HepG2 (cell line): ENCODE data around the gene XIAP. TPM values are rescaled to one million over a fixed set of nuclear protein-coding genes. Genes with fewer than 3 reads are reported as not detected.

Experiments used
- ARNT2 ChIP-seq: sonication (generic); formaldehyde crosslinking; IDR thresholded peaks from 2 replicates; pipeline ENCODE4 v1.8.0; 2022; ENCODE audit warnings: mild to moderate bottlenecking, low read depth, missing genetic modification reagents, moderate library complexity
- CBX1 ChIP-seq: IDR thresholded peaks from one replicate; pipeline ENCODE4 v1.6.1; 2016; ENCODE audit warnings: antibody characterized with exemption, low read depth
- FOXK2 ChIP-seq: fragments of 450-650 bp; IDR thresholded peaks from 2 replicates; pipeline ENCODE4 v1.6.1; 2016
- GFI1 ChIP-seq: sonication (generic); formaldehyde crosslinking; IDR thresholded peaks from 2 replicates; pipeline ENCODE4 v1.5.0; 2020; ENCODE audit warnings: missing genetic modification reagents, mild to moderate bottlenecking, borderline replicate concordance
- HIVEP1 ChIP-seq: sonication (generic); formaldehyde crosslinking; IDR thresholded peaks from 2 replicates; pipeline ENCODE4 v1.4.0; 2020; ENCODE audit warnings: mild to moderate bottlenecking, missing genetic modification reagents
- KAT7 ChIP-seq: IDR thresholded peaks from 2 replicates; pipeline ENCODE4 v1.6.1; 2018; ENCODE audit warnings: borderline replicate concordance, missing compliant biosample characterization
- MAFK ChIP-seq, 2 experiments: IDR thresholded peaks in 1 of 2; conservative IDR thresholded peaks in 1 of 2; 2 replicates each; pipeline ENCODE4 v1.6.1; 2011; ENCODE audit warnings: improper control_type of control experiment in 2 of 2, low read length in 2 of 2
- MTA1 ChIP-seq: sonication (generic); formaldehyde crosslinking; IDR thresholded peaks from 2 replicates; pipeline ENCODE4 v1.4.0; 2020; ENCODE audit warnings: missing genetic modification reagents, mild to moderate bottlenecking, borderline replicate concordance
- NAIF1 ChIP-seq: sonication (generic); formaldehyde crosslinking; IDR thresholded peaks from 2 replicates; pipeline ENCODE4 v1.5.0; 2020; ENCODE audit warnings: mild to moderate bottlenecking, missing genetic modification reagents, borderline replicate concordance
- NCOA2 ChIP-seq: sonication (generic); formaldehyde crosslinking; IDR thresholded peaks from 2 replicates; pipeline ENCODE4 v1.8.0; 2022; ENCODE audit warnings: inconsistent platforms
- NKX3-1 ChIP-seq: sonication (generic); formaldehyde crosslinking; IDR thresholded peaks from 2 replicates; pipeline ENCODE4 v1.5.0; 2020; ENCODE audit warnings: missing genetic modification reagents
- RCOR2 ChIP-seq: IDR thresholded peaks from 2 replicates; pipeline ENCODE4 v1.6.1; 2016; ENCODE audit warnings: missing biosample characterization, missing genetic modification reagents
- SAP130 ChIP-seq: IDR thresholded peaks from 2 replicates; pipeline ENCODE4 v1.6.1; 2016; ENCODE audit warnings: low read depth
- TAF15 ChIP-seq: fragments of 200-400 bp; formaldehyde crosslinking; IDR thresholded peaks from one replicate; pipeline ENCODE4 v1.6.1; 2018; ENCODE audit warnings: mild to moderate bottlenecking, low read depth, low read length; ENCODE audit not compliant: poor library complexity, severe bottlenecking
- TCF12 ChIP-seq, 2 experiments: fragments of 450-650 bp in 1 of 2; sonication (generic) in 1 of 2; formaldehyde crosslinking in 1 of 2; IDR thresholded peaks; 2 replicates each; pipeline versions ENCODE4 v1.6.1 to v1.8.0; 2017 to 2022; ENCODE audit warnings: antibody characterized with exemption in 1 of 2, mild to moderate bottlenecking in 1 of 2, missing genetic modification reagents in 1 of 2, moderate library complexity in 1 of 2
- TEAD3 ChIP-seq: optimal IDR thresholded peaks from 2 replicates; pipeline ENCODE3; 2016; ENCODE audit warnings: borderline replicate concordance
- ZBTB4 ChIP-seq: sonication (generic); formaldehyde crosslinking; IDR thresholded peaks from 2 replicates; pipeline ENCODE4 v1.4.0; 2020; ENCODE audit warnings: missing genetic modification reagents, mild to moderate bottlenecking, borderline replicate concordance
- ZFP36 ChIP-seq: fragments of 150-350 bp; IDR thresholded peaks from 2 replicates; pipeline ENCODE4 v1.6.1; 2018; ENCODE audit warnings: borderline replicate concordance, low read length, low read depth; ENCODE audit not compliant: partially characterized antibody
- ZMYM4 ChIP-seq: sonication (generic); formaldehyde crosslinking; IDR thresholded peaks from 2 replicates; pipeline ENCODE4 v1.8.1; 2023; ENCODE audit warnings: mild to moderate bottlenecking, missing genetic modification reagents
- ZNF263 ChIP-seq: sonication (generic); formaldehyde crosslinking; IDR thresholded peaks from 2 replicates; pipeline ENCODE4 v1.4.0; 2020; ENCODE audit warnings: missing genetic modification reagents
- ZNF276 ChIP-seq: sonication (generic); formaldehyde crosslinking; IDR thresholded peaks from 2 replicates; pipeline ENCODE4 v1.4.0; 2020; ENCODE audit warnings: mild to moderate bottlenecking, low read depth, missing genetic modification reagents
- ZNF3 ChIP-seq: IDR thresholded peaks from 2 replicates; pipeline ENCODE4 v1.7.0; 2017; ENCODE audit warnings: inconsistent platforms
- ZNF329 ChIP-seq: sonication (generic); formaldehyde crosslinking; IDR thresholded peaks from 2 replicates; pipeline ENCODE4 v1.9.0; 2021; ENCODE audit warnings: low read depth, mild to moderate bottlenecking, missing genetic modification reagents
- ZNF460 ChIP-seq: sonication (generic); formaldehyde crosslinking; IDR thresholded peaks from 2 replicates; pipeline ENCODE4 v1.5.1; 2020; ENCODE audit warnings: missing genetic modification reagents, mild to moderate bottlenecking, borderline replicate concordance
- ZNF749 ChIP-seq: sonication (generic); formaldehyde crosslinking; IDR thresholded peaks from 2 replicates; pipeline ENCODE4 v1.8.0; 2022; ENCODE audit warnings: mild to moderate bottlenecking, missing genetic modification reagents, moderate library complexity, borderline replicate concordance
- ZSCAN21 ChIP-seq: sonication (generic); formaldehyde crosslinking; IDR thresholded peaks from 2 replicates; pipeline ENCODE4 v1.8.0; 2022; ENCODE audit warnings: mild to moderate bottlenecking, missing genetic modification reagents, moderate library complexity, borderline replicate concordance
- polyA plus RNA-seq, 8 experiments: library from polyadenylated mRNA; depleted of rRNA in 3 of 8; stranded (reverse) in 7 of 8; unstranded in 1 of 8; fragments of >200 nt; fragmentation: Illumina TruSeq in 4 of 8; extraction: Trizol in 4 of 8; gene quantifications; 2 replicates each; pipeline versions ENCODE4 v1.2.1 to v1.2.3, GENCODE V29; 2011 to 2016; ENCODE audit warnings: low read depth in 4 of 8, missing spikeins in 1 of 8, mixed read lengths in 1 of 8; ENCODE audit not compliant: insufficient read depth in 1 of 8
- total RNA-seq, 5 experiments: library from RNA; depleted of rRNA; stranded (reverse); fragments of >200 nt; fragmentation: Illumina TruSeq; extraction: Trizol; gene quantifications; 2 replicates each; pipeline ENCODE4 v1.2.3, GENCODE V29; 2016; ENCODE audit warnings: low read depth in 1 of 5

XIAP gene
- total and polyA plus RNA-seq, 2 of the 13 experiments (the other 11 are each of a cell fraction or from before 2014, with no cell fraction given) = 12.9 to 29.5 TPM

- TF ChIP-seq MAFK (conservative IDR thresholded peaks at IDR 0.05 in 1 of 2, IDR thresholded peaks at IDR 0.05 in 1 of 2; ENCODE audit: low read length in 2 of 2) = peak; percentile 14 to 41; a peak in 2 of 4 replicates
- no peak for TF ChIP-seq ZNF276
- TF ChIP-seq TAF15 = no peak
- TF ChIP-seq MTA1 = no peak
- no peak for TF ChIP-seq ZSCAN21 (CRISPR knock-in tag)
- no peak for TF ChIP-seq ZNF263 (CRISPR knock-in tag)
- no peak for TF ChIP-seq ZFP36
- TF ChIP-seq TEAD3 = no peak
- no peak for TF ChIP-seq ZNF460 (CRISPR knock-in tag)
- TF ChIP-seq SAP130 (CRISPR knock-in tag) = peak; percentile 77
- TF ChIP-seq ZBTB4 (CRISPR knock-in tag) = no peak
- TF ChIP-seq NKX3-1 = no peak
- no peak for TF ChIP-seq NCOA2 (CRISPR knock-in tag)
- no peak for TF ChIP-seq GFI1 (CRISPR knock-in tag)
- TF ChIP-seq HIVEP1 = no peak
- TF ChIP-seq TCF12 (IDR thresholded peaks at IDR 0.05) = no peak
- TF ChIP-seq TCF12 (CRISPR knock-in tag; IDR thresholded peaks at IDR 0.05) = no peak
- TF ChIP-seq NAIF1 = no peak
- TF ChIP-seq KAT7 (CRISPR knock-in tag) = no peak
- no peak for TF ChIP-seq ARNT2 (CRISPR knock-in tag)
- TF ChIP-seq ZMYM4 (CRISPR knock-in tag) = peak; percentile 51
- TF ChIP-seq FOXK2 = 0 out of 2 replicates have a peak, but pooled peaks have one; percentile 31
- TF ChIP-seq RCOR2 = no peak
- TF ChIP-seq ZNF329 = no peak
- TF ChIP-seq CBX1 = no peak
- TF ChIP-seq ZNF749 (CRISPR knock-in tag) = no peak
- no peak for TF ChIP-seq ZNF3
Observed at GRCh38 chrX:123962794-123963373, 103.0 kb downstream of the XIAP start (continued).
